Dendritic cell treated with granulocyte-macrophage colony-stimulating factor and Interleukin-4, amounts not matched to agents 40 ng/mL and 50 ng/mL, for 4 days (primary cell): ENCODE measurements around the gene IL3.

ENCODE experiments used
- H3K27ac Mint-ChIP-seq: one replicate; pipeline ENCODE4 v1.8.0; 2022; ENCODE audit warnings: mild to moderate bottlenecking, mixed read lengths
- H3K27me3 Mint-ChIP-seq: one replicate; pipeline ENCODE4 v1.8.0; 2022; ENCODE audit warnings: mild to moderate bottlenecking, mixed read lengths
- H3K36me3 Mint-ChIP-seq: one replicate; pipeline ENCODE4 v1.8.0; 2022; ENCODE audit warnings: low read depth, mixed read lengths
- H3K4me1 Mint-ChIP-seq: one replicate; pipeline ENCODE4 v1.8.0; 2022; ENCODE audit warnings: low read depth, mixed read lengths
- H3K4me3 Mint-ChIP-seq: one replicate; pipeline ENCODE4 v1.8.0; 2022; ENCODE audit warnings: mild to moderate bottlenecking, moderate library complexity, mixed read lengths
- H3K9me3 Mint-ChIP-seq: one replicate; pipeline ENCODE4 v1.8.0; 2022; ENCODE audit warnings: mixed read lengths
- intact Hi-C: fragments of 100-400 bp; cut with micrococcal nuclease; formaldehyde crosslinking; loops from one replicate; pipeline ENCODE4 v1.15.0; 2022

IL3 gene

DNA sequence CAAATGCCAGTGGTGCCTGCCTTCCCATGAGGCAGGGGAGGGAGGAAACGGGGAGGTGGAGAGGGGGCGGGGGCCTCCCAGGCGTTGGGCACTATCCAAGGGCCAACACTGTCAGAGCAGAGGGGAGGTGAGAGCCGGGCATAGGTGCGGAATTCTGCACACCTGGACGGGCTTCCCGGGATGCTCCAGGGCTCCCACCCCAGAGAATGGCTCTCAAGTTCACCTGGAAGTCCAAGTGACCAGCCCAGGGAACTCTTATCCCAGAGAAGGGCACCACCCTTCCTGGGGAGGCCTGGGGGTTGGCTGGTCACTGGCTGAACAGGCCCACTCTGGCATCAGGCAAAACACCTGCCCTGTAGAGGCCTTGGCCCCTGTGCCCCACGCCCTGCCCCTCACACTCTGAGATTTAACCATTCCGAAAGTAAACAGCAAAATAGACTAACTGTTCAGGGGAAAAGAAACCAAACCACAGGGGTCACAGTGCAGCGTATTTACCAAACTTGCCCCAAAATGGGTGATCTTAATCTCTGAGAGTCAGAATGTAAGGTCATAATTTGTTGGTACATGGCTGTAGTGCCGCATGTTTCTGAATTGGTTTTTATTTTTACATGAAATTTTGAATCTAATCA is 15.9 kb downstream of the IL3 start:
- no peak overlapping the region for H3K27ac Mint-ChIP-seq

DNA sequence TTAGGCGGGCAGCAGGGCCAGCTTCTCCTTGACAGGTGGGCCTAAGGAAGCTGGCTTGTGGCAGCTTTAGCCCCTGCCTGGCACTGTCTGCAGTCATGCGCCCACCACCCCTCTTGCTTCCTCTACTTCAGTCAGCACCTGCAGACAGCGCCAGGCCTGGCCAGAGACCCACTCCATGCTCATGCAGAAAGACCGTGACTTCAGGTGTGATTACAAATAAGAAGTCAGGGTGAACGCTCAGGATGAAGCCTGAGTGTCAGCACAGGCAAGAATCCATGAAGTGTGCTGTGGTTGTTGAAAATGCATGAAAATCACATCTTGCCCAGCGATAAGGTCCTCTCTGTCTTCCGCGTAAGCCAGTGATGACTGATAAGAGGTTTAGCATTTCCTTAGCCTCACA is 16.5 kb downstream of the IL3 start:
- intact Hi-C loops, result no loop called here
- Mint-ChIP-seq H3K27ac (no peak overlapping the region), H3K4me1 (peaks cover 5% of the 10 kb centered on the region), H3K27me3 (peaks cover 44% of the 10 kb centered on the region), H3K9me3 (no peaks in the 10 kb centered on the region), H3K4me3 (no peak overlapping the region), H3K36me3 (no peaks in the 10 kb centered on the region)

More for the DNA sequence above, 15.9 kb downstream of the IL3 start:
- peaks cover 46% of the 10 kb centered on the region for H3K27me3 Mint-ChIP-seq
- peaks cover 9% of the 10 kb centered on the region for H3K4me1 Mint-ChIP-seq
- intact Hi-C loops, result no loop called here
- H3K4me3 Mint-ChIP-seq, result no peak overlapping the region
- no peaks in the 10 kb centered on the region for H3K36me3 Mint-ChIP-seq
- no peaks in the 10 kb centered on the region for H3K9me3 Mint-ChIP-seq

DNA sequence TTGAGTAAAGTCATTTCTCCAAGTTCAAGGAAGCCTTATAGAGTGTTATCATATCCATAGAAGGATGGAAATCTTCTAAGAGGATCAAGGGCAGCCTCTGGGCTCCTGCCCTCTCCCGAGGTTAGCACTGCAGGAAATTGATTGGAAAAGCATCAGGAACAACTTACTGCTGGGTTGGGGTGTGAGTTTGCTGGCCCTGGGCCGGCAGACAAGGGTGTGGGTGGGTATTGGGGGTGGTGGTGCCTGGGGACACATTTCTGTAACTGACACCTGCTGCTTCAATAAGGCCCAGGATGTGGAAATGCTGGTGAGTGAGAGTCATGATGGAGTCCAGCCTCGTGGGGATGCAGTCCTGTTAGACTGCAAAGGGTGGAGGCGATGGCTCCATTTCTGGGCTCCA is 18.6 kb downstream of the IL3 start:
- no peak overlapping the region for H3K27ac Mint-ChIP-seq
- no peak overlapping the region for H3K4me3 Mint-ChIP-seq
- H3K4me1 Mint-ChIP-seq, result no peaks in the 10 kb centered on the region
- H3K27me3 Mint-ChIP-seq, result peaks cover 28% of the 10 kb centered on the region
- no peaks in the 10 kb centered on the region for H3K36me3 Mint-ChIP-seq
- intact Hi-C loops, result no loop called here
- no peaks in the 10 kb centered on the region for H3K9me3 Mint-ChIP-seq

DNA sequence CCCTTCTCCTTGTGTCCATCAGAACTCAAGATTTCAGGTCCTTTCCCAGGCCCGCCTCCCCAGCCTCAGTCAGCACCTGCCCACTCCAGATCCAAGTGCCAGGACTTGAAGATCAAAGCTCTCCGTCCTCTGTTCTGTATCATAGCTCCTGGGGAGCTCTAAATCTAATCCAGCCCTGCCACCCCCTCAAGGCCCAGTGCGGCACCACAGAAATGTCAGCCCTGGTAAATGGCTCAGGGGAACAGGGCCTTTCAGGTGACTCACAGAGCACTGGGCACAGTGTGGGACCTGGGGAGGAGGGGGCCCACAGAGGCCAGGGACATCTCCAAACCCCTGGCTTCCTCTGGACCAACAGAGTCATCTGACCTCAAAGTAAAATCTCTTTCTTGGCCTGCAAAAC is 19.2 kb downstream of the IL3 start:
- no peaks in the 10 kb centered on the region for H3K9me3 Mint-ChIP-seq
- peaks cover 27% of the 10 kb centered on the region for H3K27me3 Mint-ChIP-seq
- H3K36me3 Mint-ChIP-seq, result no peaks in the 10 kb centered on the region
- no peaks in the 10 kb centered on the region for H3K4me1 Mint-ChIP-seq
- H3K27ac Mint-ChIP-seq, result no peak overlapping the region
- no peak overlapping the region for H3K4me3 Mint-ChIP-seq
- intact Hi-C loops, result no loop called here

DNA sequence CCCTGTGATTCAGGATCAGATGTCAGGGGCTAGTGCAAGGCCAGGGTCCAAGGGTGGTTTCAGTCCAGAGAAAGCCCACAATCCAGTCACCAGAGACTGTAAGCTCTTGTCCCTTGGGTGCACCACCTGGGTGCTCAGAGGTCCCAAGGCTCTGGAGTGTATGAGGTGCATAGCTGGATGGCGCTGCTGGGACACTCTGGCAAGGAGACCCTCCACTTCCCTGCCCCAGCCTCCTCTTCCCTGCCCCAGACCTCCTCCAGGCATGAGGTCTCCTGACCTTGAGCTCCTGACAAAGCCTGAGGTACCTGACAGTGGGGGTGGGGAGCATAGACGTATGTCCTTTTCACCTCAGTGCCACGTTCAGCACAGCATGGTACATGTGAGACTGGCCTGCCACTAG is 20.1 kb downstream of the IL3 start:
- Mint-ChIP-seq H3K4me3 (no peak overlapping the region), H3K27ac (no peak overlapping the region), H3K9me3 (no peaks in the 10 kb centered on the region), H3K4me1 (no peaks in the 10 kb centered on the region), H3K27me3 (peaks cover 31% of the 10 kb centered on the region), H3K36me3 (no peaks in the 10 kb centered on the region)
- intact Hi-C loops, result no loop called here

DNA sequence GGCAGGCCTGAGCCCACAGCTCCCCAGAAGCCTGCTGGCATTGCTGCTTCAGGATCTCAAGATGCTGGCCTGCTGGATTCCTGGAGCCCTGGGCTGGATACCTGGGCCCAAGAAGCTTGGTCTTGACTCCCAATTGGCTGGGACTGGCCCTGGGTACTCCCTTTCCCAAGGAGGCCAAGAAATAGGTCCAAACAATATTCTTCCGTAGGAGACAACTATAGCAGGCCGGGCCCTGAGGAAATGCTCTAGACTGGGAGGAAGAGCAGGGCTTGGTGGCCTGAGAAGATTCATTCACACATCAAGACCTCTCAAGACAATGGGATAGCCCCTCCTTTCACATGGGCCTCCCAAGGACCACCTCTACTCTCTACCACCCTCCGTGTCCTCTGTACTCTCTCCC is 21.0 kb downstream of the IL3 start:
- peaks cover 4% of the 10 kb centered on the region for H3K4me1 Mint-ChIP-seq
- no peaks in the 10 kb centered on the region for H3K36me3 Mint-ChIP-seq
- no peak overlapping the region for H3K4me3 Mint-ChIP-seq
- H3K27ac Mint-ChIP-seq, result no peak overlapping the region
- intact Hi-C loops, result no loop called here
- H3K27me3 Mint-ChIP-seq, result peaks cover 35% of the 10 kb centered on the region
- no peaks in the 10 kb centered on the region for H3K9me3 Mint-ChIP-seq

GRCh38 chr5:132082329-132083023 is 22.0 kb downstream of the IL3 start:
- Mint-ChIP-seq H3K9me3 (no peaks in the 10 kb centered on the region), H3K4me1 (peaks cover 10% of the 10 kb centered on the region), H3K36me3 (no peaks in the 10 kb centered on the region), H3K27ac (no peak overlapping the region), H3K4me3 (no peak overlapping the region), H3K27me3 (peaks cover 37% of the 10 kb centered on the region)
- intact Hi-C loops, result no loop called here

DNA sequence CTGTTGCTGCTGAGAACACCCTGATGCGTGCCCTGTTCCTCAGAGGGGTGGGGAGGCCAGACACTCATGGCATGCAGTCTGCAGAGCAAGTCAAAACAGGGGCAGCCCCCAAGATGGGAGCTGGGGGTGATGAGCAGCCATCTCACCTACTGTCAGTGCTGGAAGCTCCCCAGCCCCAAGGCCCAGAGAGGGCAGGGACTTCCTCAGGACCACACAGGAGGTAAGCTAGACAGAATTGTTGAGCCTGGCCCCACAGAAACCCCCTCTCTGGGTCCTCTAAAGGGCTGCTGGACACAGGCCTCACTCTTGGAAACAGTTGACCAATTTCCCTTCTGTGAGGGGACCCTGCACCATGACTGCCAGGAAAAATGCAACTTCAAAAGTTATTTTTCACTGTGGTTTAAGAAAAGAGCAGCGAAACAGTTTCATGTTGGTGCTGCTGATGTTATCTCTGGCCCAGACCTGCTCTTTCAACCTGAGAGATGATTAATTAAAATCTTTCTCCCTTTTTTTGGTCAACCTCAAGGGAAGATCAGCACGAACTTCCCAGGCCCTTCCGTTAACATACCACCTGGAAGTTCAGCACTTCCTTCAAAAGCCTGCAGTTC is 22.7 kb downstream of the IL3 start:
- peaks cover 10% of the 10 kb centered on the region for H3K4me1 Mint-ChIP-seq
- peaks cover 38% of the 10 kb centered on the region for H3K27me3 Mint-ChIP-seq
- no peaks in the 10 kb centered on the region for H3K9me3 Mint-ChIP-seq
- no peak overlapping the region for H3K27ac Mint-ChIP-seq
- no peak overlapping the region for H3K4me3 Mint-ChIP-seq
- intact Hi-C loops, result no loop called here
- no peaks in the 10 kb centered on the region for H3K36me3 Mint-ChIP-seq

DNA sequence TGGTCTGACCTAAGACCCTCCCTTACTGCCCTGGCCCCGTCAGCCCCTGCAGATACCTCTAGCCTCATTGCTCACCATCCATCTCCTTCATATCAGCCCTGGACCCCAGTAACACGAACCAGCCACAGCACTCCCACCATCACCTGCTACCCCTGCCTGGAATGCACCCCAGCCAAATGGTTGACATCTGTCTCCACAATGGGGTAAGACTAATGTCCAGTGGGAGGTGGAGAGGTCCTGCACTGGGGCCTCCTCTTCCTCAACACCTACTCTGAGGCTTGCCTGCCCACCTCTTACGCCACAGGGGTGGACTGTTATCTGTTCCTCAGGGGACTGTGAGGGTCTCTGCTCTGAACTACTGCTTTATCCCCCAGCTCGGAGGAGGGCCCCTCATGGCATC is 25.2 kb downstream of the IL3 start:
- Mint-ChIP-seq H3K4me3 (no peak overlapping the region), H3K36me3 (no peaks in the 10 kb centered on the region), H3K27me3 (peaks cover 29% of the 10 kb centered on the region), H3K4me1 (peaks cover 10% of the 10 kb centered on the region), H3K27ac (no peak overlapping the region), H3K9me3 (no peaks in the 10 kb centered on the region)
- intact Hi-C loops, result no loop called here

- no peak overlapping the region for H3K4me3 Mint-ChIP-seq
- H3K4me1 Mint-ChIP-seq, result peaks cover 10% of the 10 kb centered on the region
- no peaks in the 10 kb centered on the region for H3K9me3 Mint-ChIP-seq
- intact Hi-C loops, result no loop called here
- H3K27me3 Mint-ChIP-seq, result peaks cover 26% of the 10 kb centered on the region
- H3K27ac Mint-ChIP-seq, result no peak overlapping the region
- H3K36me3 Mint-ChIP-seq, result no peaks in the 10 kb centered on the region
Observed at GRCh38 chr5:132086277-132086794, 25.9 kb downstream of the IL3 start.

DNA sequence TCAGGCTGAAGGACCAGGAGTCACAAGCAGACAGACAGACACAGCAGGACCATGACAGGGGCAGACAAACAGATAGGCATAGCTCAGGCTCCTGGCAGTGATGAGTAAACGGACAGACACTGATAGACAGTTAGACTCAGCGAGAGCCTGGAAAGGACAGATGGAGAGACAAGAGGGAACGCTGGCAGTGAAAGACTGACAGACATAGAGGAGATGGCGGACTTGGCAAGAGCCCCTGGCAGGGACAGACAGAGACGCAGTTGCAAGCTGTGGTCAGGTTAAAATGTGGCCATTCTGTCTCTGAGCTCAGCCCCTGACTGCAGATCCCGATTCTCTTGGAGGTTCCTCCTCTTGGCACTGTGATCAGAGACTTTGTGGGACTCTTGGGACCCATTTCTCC is 26.7 kb downstream of the IL3 start:
- H3K9me3 Mint-ChIP-seq, result no peaks in the 10 kb centered on the region
- intact Hi-C loops, result no loop called here
- no peak overlapping the region for H3K27ac Mint-ChIP-seq
- no peak overlapping the region for H3K4me3 Mint-ChIP-seq
- H3K27me3 Mint-ChIP-seq, result peaks cover 22% of the 10 kb centered on the region
- H3K4me1 Mint-ChIP-seq, result peaks cover 10% of the 10 kb centered on the region
- no peaks in the 10 kb centered on the region for H3K36me3 Mint-ChIP-seq

DNA sequence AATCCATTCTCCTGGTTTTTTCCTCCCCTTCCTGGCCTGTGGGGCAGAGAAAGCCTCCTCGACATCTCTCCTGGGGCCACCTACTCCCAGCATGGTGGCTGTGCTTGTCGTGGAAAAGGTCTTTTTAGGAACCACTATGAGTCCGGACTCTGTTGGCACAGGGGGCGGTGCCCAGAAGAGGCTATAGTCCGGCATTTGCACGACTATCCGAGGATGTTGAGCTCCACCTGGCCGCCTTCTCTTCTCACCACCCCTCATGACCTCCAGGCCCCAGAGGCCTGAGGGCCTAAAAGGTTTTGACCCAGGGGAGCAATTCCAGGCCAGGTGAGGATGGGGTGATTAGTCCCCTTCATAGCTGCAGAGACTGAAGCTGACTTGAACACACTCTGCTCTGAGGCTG is 27.2 kb downstream of the IL3 start:
- intact Hi-C loops, result no loop called here
- peaks cover 10% of the 10 kb centered on the region for H3K4me1 Mint-ChIP-seq
- H3K36me3 Mint-ChIP-seq, result no peaks in the 10 kb centered on the region
- peaks cover 22% of the 10 kb centered on the region for H3K27me3 Mint-ChIP-seq
- H3K4me3 Mint-ChIP-seq, result no peak overlapping the region
- no peaks in the 10 kb centered on the region for H3K9me3 Mint-ChIP-seq
- no peak overlapping the region for H3K27ac Mint-ChIP-seq

- Mint-ChIP-seq H3K36me3 (no peaks in the 10 kb centered on the region), H3K27me3 (peaks cover 37% of the 10 kb centered on the region), H3K27ac (no peak overlapping the region), H3K4me1 (peaks cover 17% of the 10 kb centered on the region), H3K4me3 (no peak overlapping the region), H3K9me3 (no peaks in the 10 kb centered on the region)
- intact Hi-C loops, result no loop called here
Observed at GRCh38 chr5:132089363-132089762, 28.9 kb downstream of the IL3 start.

GRCh38 chr5:132090107-132090506 is 29.7 kb downstream of the IL3 start:
- Mint-ChIP-seq H3K27ac (no peak overlapping the region), H3K36me3 (no peaks in the 10 kb centered on the region), H3K9me3 (no peaks in the 10 kb centered on the region), H3K4me1 (peaks cover 24% of the 10 kb centered on the region), H3K27me3 (peaks cover 38% of the 10 kb centered on the region), H3K4me3 (no peak overlapping the region)
- intact Hi-C loops, result no loop called here
